Measurements from ENCODE around the gene CACHD1. TPM values are rescaled to one million over a fixed set of nuclear protein-coding genes. Genes with fewer than 3 reads are reported as not detected.

Gene CACHD1
- total RNA-seq, 1 donor from 2014 or later: 44.6 TPM

- Mint-ChIP-seq H3K27me3 (peaks cover 30% of the 10 kb centered on the region), H3K4me3 (peak overlapping the region; percentile 97), H3K9me3 (no peaks in the 10 kb centered on the region), H3K36me3 (no peaks in the 10 kb centered on the region), H3K27ac (no peak overlapping the region), H3K4me1 (ENCODE audit: unreplicated experiment) (peaks cover 34% of the 10 kb centered on the region)
- no peak for DNase-seq (ENCODE audit: extremely low spot score, unreplicated experiment)
- TF ChIP-seq CTCF (conservative IDR thresholded peaks at IDR 0.05): no peak
These were observed 2.9 kb downstream of the CACHD1 start for GRCh38 chr1:64472805-64473204.

GRCh38 chr1:64473367-64473766 is 3.4 kb downstream of the CACHD1 start:
- peak overlapping the region; percentile 97 for H3K4me3 Mint-ChIP-seq
- no peaks in the 10 kb centered on the region for H3K36me3 Mint-ChIP-seq
- no peaks in the 10 kb centered on the region for H3K9me3 Mint-ChIP-seq
- no peak for DNase-seq (ENCODE audit: extremely low spot score, unreplicated experiment)
- H3K27me3 Mint-ChIP-seq: peaks cover 24% of the 10 kb centered on the region
- no peak overlapping the region for H3K27ac Mint-ChIP-seq
- no peak for TF ChIP-seq CTCF (conservative IDR thresholded peaks at IDR 0.05)
- H3K4me1 Mint-ChIP-seq (ENCODE audit: unreplicated experiment): peaks cover 36% of the 10 kb centered on the region

- peak overlapping the region; percentile 45 for H3K4me3 Mint-ChIP-seq
- peaks cover 17% of the 10 kb centered on the region for H3K27me3 Mint-ChIP-seq
- H3K9me3 Mint-ChIP-seq: no peaks in the 10 kb centered on the region
- DNase-seq (ENCODE audit: extremely low spot score, unreplicated experiment): no peak
- no peaks in the 10 kb centered on the region for H3K36me3 Mint-ChIP-seq
- peaks cover 43% of the 10 kb centered on the region for H3K4me1 Mint-ChIP-seq (ENCODE audit: unreplicated experiment)
- H3K27ac Mint-ChIP-seq: no peak overlapping the region
- TF ChIP-seq CTCF (conservative IDR thresholded peaks at IDR 0.05): no peak
These were observed 4.2 kb downstream of the CACHD1 start for GRCh38 chr1:64474133-64474532.

- Mint-ChIP-seq H3K9me3 (no peaks in the 10 kb centered on the region), H3K4me1 (ENCODE audit: unreplicated experiment) (peaks cover 48% of the 10 kb centered on the region), H3K36me3 (no peaks in the 10 kb centered on the region), H3K27ac (peak overlapping the region; percentile 61), H3K4me3 (peak overlapping the region; percentile 45), H3K27me3 (peaks cover 12% of the 10 kb centered on the region)
- no peak for TF ChIP-seq CTCF (conservative IDR thresholded peaks at IDR 0.05)
- no peak for DNase-seq (ENCODE audit: extremely low spot score, unreplicated experiment)
These were observed 4.9 kb downstream of the CACHD1 start for GRCh38 chr1:64474665-64475439.

GRCh38 chr1:64476251-64476952 is 6.5 kb downstream of the CACHD1 start:
- no peaks in the 10 kb centered on the region for H3K36me3 Mint-ChIP-seq
- TF ChIP-seq CTCF (conservative IDR thresholded peaks at IDR 0.05): no peak
- peak overlapping the region; percentile 21 for H3K4me3 Mint-ChIP-seq
- H3K27ac Mint-ChIP-seq: peak overlapping the region; percentile 4
- DNase-seq (ENCODE audit: extremely low spot score, unreplicated experiment): no peak
- peaks cover 60% of the 10 kb centered on the region for H3K4me1 Mint-ChIP-seq (ENCODE audit: unreplicated experiment)
- no peaks in the 10 kb centered on the region for H3K9me3 Mint-ChIP-seq
- H3K27me3 Mint-ChIP-seq: peaks cover 7% of the 10 kb centered on the region
